NT2/D1 (cell line): ENCODE data around the gene RELN.

Experiments
- DNase-seq: peaks from one replicate; pipeline ENCODE4 v3.0.0-alpha.2; 2011; ENCODE audit warnings: low read depth, low spot score
- H3K27me3 ChIP-seq: 2 replicates; pipeline ENCODE4 v1.6.0; 2011; ENCODE audit warnings: mild to moderate bottlenecking; ENCODE audit not compliant: insufficient read length, insufficient read depth
- H3K36me3 ChIP-seq: 2 replicates; pipeline ENCODE4 v1.6.1; 2011; ENCODE audit warnings: mild to moderate bottlenecking, low read length, mixed read lengths; ENCODE audit not compliant: insufficient read depth, insufficient read length
- H3K4me1 ChIP-seq: 2 replicates; pipeline ENCODE4 v1.5.1; 2011; ENCODE audit not compliant: insufficient read depth, insufficient read length
- H3K4me3 ChIP-seq: 2 replicates; pipeline ENCODE4 v1.5.1; 2011; ENCODE audit warnings: low read depth; ENCODE audit not compliant: insufficient read length
- H3K9ac ChIP-seq: 2 replicates; pipeline ENCODE4 v1.6.0; 2011; ENCODE audit warnings: low read depth; ENCODE audit not compliant: insufficient read length
- H3K9me3 ChIP-seq: 2 replicates; pipeline ENCODE4 v1.5.1; 2011; ENCODE audit warnings: mild to moderate bottlenecking, low read length; ENCODE audit not compliant: insufficient read depth
- SUZ12 ChIP-seq: IDR thresholded peaks from 2 replicates; pipeline ENCODE4 v1.6.1; 2011; ENCODE audit not compliant: insufficient read length, insufficient read depth; ENCODE audit errors: extremely low read depth
- YY1 ChIP-seq: IDR thresholded peaks from 2 replicates; pipeline ENCODE4 v1.6.1; 2011; ENCODE audit not compliant: insufficient read length, insufficient read depth
- ZNF274 ChIP-seq: IDR thresholded peaks from 2 replicates; pipeline ENCODE4 v1.6.1; 2011; ENCODE audit warnings: mild to moderate bottlenecking, low read depth, low read length

RELN gene

GRCh38 chr7:103870664-103871063 is 118.8 kb downstream of the RELN start:
- no peak for DNase-seq
- Histone ChIP-seq H3K36me3 (no peaks in the 10 kb centered on the region), H3K4me3 (no peak overlapping the region), H3K27me3 (no peaks in the 10 kb centered on the region), H3K4me1 (no peaks in the 10 kb centered on the region), H3K9me3 (no peaks in the 10 kb centered on the region), H3K9ac (no peak overlapping the region)
- TF ChIP-seq YY1 (no peak), ZNF274 (no peak), SUZ12 (no peak)

- H3K9me3 ChIP-seq: no peaks in the 10 kb centered on the region
- no peak for DNase-seq
- TF ChIP-seq SUZ12 (no peak), ZNF274 (no peak), YY1 (no peak)
- H3K36me3 ChIP-seq: no peaks in the 10 kb centered on the region
- no peaks in the 10 kb centered on the region for H3K4me1 ChIP-seq
- H3K9ac ChIP-seq: no peak overlapping the region
- H3K27me3 ChIP-seq: no peaks in the 10 kb centered on the region
- no peak overlapping the region for H3K4me3 ChIP-seq
Measured at GRCh38 chr7:103867874-103868273, 121.6 kb downstream of the RELN start.

- H3K27me3 ChIP-seq: no peaks in the 10 kb centered on the region
- no peak for TF ChIP-seq ZNF274
- no peak for TF ChIP-seq SUZ12
- TF ChIP-seq YY1: no peak
- no peaks in the 10 kb centered on the region for H3K9me3 ChIP-seq
- H3K4me3 ChIP-seq: no peak overlapping the region
- no peaks in the 10 kb centered on the region for H3K36me3 ChIP-seq
- no peaks in the 10 kb centered on the region for H3K4me1 ChIP-seq
- DNase-seq: no peak
- H3K9ac ChIP-seq: no peak overlapping the region
Measured at GRCh38 chr7:103866919-103867318, 122.5 kb downstream of the RELN start.

GRCh38 chr7:103865442-103865841 is 124.0 kb downstream of the RELN start:
- Histone ChIP-seq H3K4me1 (no peaks in the 10 kb centered on the region), H3K4me3 (no peak overlapping the region), H3K9me3 (no peaks in the 10 kb centered on the region), H3K27me3 (no peaks in the 10 kb centered on the region), H3K9ac (no peak overlapping the region), H3K36me3 (no peaks in the 10 kb centered on the region)
- TF ChIP-seq YY1 (no peak), SUZ12 (no peak), ZNF274 (no peak)
- DNase-seq: no peak

GRCh38 chr7:103862302-103863035 is 127.0 kb downstream of the RELN start:
- H3K4me3 ChIP-seq: no peak overlapping the region

GRCh38 chr7:103859709-103860108 is 129.7 kb downstream of the RELN start:
- TF ChIP-seq YY1: no peak
- no peak for DNase-seq

More at GRCh38 chr7:103862302-103863035, 127.0 kb downstream of the RELN start:
- no peak overlapping the region for H3K9ac ChIP-seq
- no peaks in the 10 kb centered on the region for H3K36me3 ChIP-seq
- no peaks in the 10 kb centered on the region for H3K4me1 ChIP-seq
- H3K9me3 ChIP-seq: no peaks in the 10 kb centered on the region
- TF ChIP-seq ZNF274 (no peak), YY1 (no peak), SUZ12 (no peak)
- no peak for DNase-seq
- no peaks in the 10 kb centered on the region for H3K27me3 ChIP-seq

GRCh38 chr7:103857435-103857834 is 132.0 kb downstream of the RELN start:
- Histone ChIP-seq H3K27me3 (no peaks in the 10 kb centered on the region), H3K9me3 (no peaks in the 10 kb centered on the region), H3K4me3 (no peak overlapping the region), H3K4me1 (no peaks in the 10 kb centered on the region), H3K36me3 (no peaks in the 10 kb centered on the region), H3K9ac (no peak overlapping the region)
- TF ChIP-seq SUZ12: no peak
- no peak for TF ChIP-seq ZNF274
- no peak for TF ChIP-seq YY1
- DNase-seq: no peak

More at GRCh38 chr7:103859709-103860108, 129.7 kb downstream of the RELN start:
- H3K4me3 ChIP-seq: no peak overlapping the region
- H3K36me3 ChIP-seq: no peaks in the 10 kb centered on the region
- no peaks in the 10 kb centered on the region for H3K4me1 ChIP-seq
- H3K27me3 ChIP-seq: no peaks in the 10 kb centered on the region
- no peaks in the 10 kb centered on the region for H3K9me3 ChIP-seq
- no peak overlapping the region for H3K9ac ChIP-seq
